Skin of body (tissue), 2 donors: ENCODE results near the gene SNCAIP. TPM values are rescaled to one million over a fixed set of nuclear protein-coding genes. Genes with fewer than 3 reads are reported as not detected.
A peak's percentile ranks its signal among the peaks of the same experiment; 100 is the strongest.
"Not testable (repeated sequence)": the region's sequence is repeated elsewhere in the genome, so short reads cannot be mapped to it uniquely, and the experiment has no call there.

ENCODE experiments used
- DNase-seq: peaks from one replicate; lab custom pipeline; 2025; lab: John Stamatoyannopoulos, UW
- total RNA-seq: library from RNA; depleted of rRNA; stranded (reverse); fragments of >200 nt; gene quantifications from one replicate; pipeline ENCODE4 v1.2.3, GENCODE V29; 2014

SNCAIP gene
- total RNA-seq, 1 donor from 2014 or later = 12.5 TPM

DNA sequence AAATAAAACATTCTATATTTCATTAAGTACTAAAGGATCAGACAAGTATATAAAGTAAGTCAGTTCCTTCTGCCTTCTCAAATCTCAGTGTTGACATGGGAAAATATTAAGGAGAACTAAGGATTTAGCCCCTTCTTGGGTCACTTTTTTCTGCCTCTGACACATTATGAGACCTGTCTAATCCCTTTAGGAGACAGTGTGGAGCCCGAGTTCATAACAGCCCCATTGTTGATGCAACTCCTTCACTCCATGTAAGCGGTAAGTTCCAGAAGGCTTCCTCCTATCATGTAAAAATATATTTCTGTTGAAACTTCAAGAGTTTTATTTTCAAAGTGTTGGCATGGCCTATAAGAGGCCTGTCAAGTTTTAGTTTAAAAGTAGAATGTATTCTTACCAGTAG is 152.2 kb downstream of the SNCAIP start:
- no peak for DNase-seq

DNA sequence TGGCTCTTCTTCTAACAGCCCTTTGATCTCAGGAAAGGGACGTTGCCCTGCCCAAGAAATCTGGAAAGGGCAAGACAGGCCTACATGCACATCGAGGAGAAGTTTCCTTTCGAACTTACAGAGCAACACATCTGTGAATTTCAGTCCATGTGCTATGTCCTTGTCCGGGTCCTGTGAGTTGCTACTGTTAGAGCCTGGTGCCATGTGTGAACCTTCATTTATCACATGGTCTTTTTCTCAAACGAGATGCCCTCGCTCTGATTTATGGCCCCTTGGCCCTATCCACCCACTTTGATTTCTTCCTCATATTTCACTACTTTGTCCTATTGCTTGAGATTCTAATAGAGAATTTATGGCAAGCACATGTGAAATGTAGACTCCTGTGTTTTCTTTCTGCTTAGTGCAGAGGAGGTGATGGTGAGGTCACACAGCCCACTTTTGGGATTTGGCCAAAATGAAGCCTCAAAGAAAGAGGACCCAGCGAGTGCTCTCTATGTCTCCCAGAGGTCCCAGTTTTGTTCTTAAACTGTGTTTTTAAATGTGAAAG is 153.1 kb downstream of the SNCAIP start:
- no peak for DNase-seq

DNA sequence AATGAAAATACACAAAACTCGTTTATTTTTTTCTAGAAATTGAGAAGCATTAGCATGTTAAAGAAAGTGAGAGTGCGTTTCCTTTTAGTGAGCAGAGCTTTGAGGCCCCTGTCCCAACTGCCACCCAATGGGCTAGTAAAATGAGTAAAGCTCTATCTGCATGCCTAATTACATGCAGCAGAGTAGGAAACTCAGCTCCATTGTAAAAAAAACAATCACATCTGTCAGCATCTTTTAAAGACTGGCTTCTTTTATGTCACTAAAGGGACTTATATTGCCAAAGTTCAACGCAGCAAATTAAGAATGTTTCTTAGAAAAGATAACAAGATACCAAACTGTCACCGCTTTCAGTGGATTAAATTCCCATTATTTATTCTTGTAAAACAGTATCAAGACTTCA is 154.0 kb downstream of the SNCAIP start:
- DNase-seq = no peak

DNA sequence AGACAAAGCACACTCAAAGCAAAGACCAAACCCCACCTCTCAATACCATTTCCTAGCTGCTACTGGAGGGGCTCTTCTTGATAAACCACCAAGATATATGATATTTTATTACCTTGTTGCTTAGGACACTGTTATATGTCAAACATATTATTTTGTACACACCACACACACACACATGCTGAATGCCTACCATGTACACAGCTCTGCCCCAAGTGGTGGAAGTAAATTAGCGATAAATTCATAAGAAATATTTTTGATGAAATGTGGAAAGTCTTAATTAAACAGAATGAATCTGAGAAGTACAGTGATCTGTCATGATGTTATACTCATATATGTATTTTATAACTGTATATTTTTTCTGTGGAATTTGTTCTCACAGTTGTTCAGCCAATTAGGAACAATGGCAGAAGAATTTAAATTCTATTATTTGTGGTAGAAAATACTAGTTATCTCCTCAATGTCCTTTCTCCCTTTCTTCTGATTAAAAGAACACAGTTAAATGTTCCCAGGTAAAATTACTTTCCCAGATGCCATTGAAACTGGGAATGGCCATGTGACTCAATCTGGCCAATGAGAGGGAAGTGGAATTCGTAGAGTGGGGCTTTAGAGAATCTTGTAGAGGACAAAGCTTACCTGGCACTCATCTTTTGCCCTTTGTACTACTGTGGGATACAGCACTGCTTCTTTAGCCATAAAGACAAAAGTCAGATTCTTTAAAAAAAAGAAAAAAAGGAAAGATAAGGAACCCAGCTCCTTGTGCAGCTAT is 156.5 kb downstream of the SNCAIP start:
- DNase-seq = no peak

DNA sequence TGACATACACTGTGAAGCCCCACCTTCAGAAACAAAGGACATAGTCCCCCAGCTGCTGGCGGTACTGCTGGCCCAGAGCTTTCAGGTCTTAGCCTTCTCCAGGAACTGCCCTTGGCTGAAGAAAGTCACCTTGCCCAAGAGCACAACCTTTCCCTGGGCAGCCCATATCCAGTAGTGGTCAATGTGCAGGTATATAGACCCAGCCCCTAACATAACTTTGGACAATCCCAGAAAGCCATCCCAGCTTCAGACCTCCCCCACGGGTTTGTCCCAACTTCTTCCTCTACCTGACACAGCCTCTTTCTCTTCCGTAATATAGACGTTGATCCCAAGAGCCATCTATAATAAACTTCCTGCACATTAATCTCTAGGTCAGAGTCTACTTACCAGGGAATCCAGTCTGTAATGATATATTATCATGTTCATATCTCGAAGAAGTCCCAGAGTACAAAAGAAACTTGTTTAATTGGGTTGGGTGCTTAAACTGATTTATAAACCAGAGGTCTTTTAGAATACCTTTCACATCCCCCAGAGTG is 157.4 kb downstream of the SNCAIP start:
- DNase-seq = no peak

DNA sequence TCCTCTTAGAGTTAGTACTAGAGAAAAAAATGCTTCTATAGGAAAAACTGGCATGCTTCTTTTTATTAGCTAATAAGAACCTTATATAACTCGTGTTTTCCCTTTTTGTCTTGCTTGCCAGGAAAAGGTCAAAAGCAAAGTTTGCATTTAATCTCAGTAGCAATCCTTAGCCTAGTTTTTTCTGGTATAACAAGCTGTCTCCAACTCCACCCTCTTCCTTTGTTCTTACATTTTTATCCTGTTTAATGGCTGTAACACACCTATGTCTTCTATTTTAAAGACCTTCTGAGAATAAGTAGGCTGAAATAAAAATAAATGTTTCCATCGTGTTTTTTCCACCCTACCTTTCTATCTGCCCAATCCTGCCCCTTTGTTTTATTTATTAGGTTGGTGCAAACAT is 158.3 kb downstream of the SNCAIP start:
- DNase-seq = no peak

DNA sequence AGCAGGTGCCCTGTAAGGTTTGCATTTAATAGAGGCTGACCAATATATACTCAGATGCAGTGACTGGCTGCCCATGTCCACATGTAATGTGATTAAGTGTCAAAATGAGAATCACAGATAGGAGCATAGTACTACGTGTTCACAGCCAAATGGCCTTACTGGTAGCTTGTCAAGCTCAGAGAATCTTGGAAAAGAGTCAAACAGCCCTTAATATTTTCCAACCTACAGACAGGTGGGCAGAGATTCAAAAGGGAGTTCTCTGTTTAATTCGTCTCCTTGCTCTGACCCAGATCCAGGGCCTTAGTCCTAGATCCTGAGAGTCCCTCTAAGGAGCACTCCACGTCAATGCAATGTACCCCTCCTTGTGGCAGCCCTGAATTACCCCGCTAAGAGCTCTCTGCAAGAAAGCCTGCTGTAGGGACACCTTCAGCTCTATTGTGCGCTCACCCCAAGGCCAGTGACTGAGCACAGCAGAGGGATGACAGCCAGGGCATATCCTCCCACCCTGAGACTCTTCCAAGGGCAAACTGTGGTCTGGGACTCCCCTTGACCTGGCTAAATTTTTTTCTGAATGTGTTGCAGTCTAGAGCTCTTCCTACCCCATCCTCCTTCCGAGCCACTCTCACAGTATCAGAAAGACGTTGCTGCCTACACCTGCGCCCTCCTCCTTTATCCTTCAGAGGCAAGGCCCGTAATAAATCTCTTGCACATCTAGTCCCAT is 159.2 kb downstream of the SNCAIP start:
- DNase-seq = no peak

DNA sequence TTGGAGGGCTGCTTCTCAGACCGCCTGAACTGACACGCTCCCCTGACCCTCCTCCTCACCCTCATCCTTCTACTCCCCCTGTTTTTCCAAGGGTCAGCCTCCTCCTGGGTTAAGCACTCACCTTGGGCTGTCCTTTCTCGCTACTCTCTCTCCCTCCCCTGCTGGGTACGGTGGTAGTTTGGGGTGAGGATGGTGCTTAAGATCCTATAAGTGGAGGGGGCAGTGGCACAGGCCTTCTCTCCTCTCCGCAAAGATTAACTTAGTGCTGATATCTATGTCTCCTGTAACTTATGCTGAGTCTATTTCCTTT is 159.7 kb downstream of the SNCAIP start:
- DNase-seq = no peak

DNA sequence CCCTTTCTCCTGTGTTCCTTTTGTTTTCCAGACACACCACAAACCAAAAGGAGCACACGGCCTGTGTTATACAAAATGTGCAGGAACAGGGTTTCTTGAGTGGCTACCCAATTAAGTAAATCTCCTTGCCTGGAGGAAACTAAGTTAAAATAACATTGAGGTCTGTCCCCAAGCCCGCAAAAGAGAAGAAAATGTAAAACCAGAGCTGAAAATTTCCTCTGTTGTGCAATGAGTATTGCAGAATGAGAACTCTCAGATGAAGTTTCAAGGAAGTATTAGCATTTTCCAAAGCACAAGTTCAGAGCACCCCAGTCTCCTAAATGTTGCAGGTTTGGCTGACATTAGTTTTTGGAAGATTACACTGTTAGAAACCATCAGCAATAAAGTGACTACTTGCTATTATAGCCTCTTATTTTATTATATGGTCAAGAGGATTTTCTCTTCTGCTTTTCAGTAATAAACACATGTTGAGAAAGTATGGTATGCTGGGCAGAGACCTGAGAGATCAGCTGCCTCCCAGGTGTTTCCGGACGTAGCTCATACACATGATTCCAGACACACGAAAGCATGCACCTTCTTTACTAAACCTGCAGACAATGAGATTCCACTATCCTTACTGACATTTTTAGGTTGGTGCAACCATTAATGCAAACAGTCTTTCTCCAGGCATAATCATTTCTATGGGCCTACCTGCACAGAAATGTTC is 161.3 kb downstream of the SNCAIP start:
- DNase-seq = no peak

DNA sequence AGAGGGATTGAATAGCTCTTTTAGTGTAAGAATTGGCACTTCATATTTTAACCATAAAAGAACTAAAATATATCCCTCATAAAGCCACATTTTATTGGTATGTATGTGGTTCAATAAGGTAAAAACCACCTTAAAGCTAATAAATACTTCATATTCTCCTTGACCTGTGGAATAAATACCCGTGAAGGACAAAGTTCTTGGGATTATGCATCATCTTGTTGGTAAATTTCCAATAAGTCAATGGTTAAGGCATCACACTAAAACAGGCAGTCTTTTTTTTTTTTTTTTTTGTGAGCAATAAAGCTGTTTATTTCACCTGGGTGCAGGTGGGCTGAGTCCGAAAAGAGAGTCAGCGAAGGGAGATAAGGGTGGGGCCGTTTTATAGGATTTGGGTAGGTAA is 161.9 kb downstream of the SNCAIP start:
- DNase-seq = no peak

DNA sequence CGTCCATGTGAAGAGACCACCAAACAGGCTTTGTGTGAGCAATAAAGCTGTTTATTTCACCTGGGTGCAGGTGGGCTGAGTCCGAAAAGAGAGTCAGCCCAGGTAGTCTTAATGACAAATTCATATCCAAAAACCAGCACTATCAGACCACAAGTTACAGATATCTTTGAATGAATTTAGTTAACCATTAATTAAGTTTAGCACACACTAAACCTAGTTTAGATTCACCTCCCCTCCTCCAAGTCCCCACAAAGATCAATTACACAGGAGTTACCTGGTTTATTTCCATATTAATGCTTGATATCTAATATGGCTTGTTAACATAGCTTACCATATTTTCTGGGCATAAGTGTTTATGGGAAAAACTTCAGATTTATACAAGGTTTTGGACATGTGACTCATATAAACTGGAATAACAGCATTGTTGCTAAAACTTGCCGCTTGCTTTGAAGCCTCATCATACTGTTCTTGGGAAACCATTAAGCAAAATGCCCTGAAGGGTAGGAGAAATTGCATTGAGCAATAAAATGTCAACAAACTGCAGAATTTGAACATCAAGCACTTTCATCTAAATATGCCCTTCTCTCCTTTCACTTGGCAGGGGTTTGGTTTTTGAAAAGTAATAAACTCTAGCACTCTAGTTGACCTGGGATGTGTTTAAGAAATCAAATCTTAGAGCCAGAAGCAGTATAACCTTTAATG is 166.9 kb downstream of the SNCAIP start:
- peak; percentile 9 for DNase-seq

DNA sequence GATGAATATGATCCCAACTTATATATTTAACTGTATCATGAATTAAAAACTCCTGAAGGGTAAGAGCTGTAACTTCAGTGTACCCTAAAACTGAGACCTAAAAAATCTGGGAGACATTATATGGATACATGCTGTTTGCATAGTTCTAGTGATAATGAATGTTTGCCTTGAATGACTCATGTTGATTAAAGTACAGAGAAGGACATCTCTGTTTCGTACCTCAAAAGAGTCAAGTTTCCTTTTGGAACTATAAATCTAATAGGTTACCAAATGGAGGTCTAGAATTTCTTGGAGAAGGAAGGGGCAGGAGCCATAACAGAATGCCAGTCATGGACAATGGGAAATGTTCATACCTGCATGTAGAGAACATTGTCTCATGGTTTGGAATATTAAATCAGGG is 168.1 kb downstream of the SNCAIP start:
- no peak for DNase-seq

DNA sequence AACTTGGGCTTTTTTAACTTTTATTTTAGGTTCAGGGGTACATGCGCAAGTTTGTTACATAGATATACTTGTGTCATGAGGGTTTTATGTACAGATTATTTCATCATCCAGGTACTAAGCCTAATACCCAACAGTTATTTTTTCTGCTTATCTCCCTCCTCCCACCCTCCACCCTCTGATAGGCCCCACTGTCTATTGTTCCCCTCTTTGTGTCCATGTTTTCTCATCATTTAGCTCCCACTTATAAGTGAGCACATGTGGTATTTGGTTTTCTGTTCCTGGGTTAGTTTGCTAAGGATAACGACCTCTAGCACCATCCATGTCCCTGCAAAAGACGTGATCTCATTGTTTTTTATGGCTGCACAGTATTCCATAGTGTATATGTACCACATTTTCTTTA is 172.1 kb downstream of the SNCAIP start:
- no peak for DNase-seq

DNA sequence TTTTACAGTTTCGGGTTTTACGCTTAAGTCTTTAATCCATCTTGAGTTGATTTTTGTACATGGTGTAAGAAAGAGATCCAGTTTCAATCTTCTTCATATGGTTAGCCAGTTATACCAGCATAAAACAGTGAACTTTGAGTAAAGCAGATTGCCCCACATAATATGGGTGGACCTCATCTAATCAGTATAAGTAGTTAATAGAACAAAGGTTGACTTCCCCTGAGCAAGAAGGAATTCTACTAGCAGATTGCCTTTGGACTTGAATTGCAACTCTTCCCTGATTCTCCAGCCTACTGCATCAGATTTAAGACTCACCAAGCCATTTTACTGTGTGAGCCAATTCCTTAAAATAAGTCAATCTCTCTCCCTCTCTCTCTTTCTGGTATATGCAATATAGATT is 173.2 kb downstream of the SNCAIP start:
- DNase-seq = no peak

DNA sequence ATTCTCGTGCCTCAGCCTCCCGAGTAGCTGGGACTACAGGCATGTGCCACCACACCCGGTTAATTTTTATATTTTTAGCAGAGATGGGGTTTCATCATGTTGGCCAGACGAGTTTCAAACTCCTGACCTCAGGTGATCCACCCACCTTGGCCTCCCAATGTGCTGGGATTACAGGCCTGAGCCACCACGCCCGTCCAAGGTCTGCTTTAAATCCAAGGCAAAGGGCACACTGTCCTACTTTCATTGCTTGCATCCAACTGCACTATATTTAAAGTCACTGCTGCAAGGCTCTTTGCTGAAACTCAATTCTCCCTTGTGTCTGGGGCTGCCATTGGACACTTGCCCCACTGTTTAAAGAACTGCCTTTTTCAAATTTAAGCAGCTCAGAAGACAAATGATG is 174.6 kb downstream of the SNCAIP start:
- not testable (repeated sequence) for DNase-seq

DNA sequence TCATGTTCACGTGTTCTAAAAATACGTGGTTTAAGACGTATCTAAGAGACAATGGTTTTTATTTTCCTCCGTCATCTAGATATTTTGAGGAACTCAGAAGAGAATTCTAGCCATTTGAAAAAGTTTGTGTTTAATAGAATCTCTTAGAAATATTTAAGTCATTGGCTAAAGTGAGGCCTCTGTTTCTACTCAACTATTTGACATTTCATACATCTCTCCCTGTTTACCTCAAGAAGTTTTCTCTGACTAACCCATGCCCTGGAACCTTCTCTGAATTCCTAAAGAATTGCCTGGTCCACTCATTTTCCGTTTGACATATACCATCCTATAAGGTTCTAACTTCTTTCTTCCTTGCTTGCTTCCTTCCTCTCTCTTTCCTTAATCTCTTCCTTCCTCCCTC is 178.7 kb downstream of the SNCAIP start:
- DNase-seq = no peak

DNA sequence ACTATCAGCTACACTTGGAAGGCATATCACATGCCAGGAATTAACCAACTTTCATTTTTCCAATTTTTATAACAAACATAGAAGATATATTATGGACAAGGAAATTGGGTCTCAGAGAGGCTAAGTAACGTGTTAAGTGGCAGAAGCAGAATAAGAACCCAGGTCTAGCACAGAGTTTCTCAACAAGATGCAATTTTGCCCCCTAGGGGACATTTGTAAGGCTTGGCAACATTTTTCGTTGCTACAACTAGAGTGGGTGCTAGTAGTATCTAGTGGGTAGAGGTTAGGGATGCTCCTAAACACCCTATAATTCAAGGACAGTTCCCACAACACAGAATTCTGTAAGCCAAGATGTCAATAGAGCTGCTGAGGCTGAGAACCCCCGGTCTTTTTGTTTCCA is 180.6 kb downstream of the SNCAIP start:
- DNase-seq = no peak

DNA sequence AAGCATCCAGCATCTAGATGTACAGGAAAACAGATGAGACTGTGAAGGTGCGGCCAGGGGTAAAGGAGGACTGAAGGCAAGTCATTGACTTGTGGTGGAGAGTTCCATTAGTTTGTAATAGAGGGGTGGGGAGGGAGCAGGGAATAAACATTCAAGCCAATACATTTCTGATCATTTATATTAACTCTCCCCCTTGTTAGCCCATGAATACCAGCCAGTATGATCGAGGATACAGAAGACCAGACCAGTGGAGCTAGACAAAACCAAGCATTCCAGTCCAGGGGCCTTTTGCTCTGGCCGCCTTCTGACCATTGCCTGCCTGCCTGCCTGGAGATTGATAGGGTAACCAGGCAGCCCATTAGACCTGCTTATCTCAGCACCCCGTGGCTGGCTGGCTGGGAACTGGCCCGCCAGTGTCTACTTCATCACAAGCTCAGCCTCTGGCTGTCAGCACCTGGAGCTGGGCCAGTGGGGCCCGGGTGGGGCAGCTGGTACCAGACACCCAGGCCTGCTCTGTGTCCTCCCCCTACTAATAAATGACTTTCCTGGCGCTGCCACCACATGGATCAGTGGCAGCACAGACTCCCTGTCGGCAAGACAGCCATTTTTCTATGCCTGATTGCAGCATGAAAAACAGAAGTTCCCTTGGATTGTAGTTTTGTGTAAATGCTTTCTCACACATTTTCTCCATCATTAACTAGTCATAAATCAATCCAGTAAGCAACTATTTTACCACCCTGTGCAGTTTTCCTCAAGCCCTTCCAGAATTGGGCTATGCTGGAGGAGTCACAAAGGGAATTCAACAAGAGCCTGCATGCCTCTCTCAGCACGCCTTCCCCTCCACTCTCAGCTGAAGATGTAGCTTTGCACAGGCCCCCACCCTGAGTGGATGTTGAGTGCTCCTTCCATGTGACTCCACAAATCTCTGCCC is 181.3 kb downstream of the SNCAIP start:
- DNase-seq = peak; percentile 53

DNA sequence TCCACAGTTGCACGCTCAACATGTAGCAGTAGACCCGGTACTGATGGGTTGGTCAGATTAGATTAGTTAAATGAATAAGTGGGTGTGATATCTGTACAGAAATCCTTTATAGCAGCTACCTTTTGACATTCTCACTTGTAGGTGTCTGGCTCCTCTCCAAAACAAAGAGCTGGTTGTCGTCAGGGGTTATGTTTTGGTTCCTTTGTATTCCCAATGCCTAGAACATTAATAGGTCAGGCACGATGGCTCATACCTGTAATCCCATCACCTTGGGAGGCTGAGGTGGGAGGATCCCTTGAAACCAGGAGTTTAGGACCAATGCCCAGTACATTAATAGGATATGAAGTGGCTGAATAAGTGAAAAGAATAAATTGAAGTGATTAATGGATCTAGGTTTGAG is 182.1 kb downstream of the SNCAIP start:
- DNase-seq = no peak

DNA sequence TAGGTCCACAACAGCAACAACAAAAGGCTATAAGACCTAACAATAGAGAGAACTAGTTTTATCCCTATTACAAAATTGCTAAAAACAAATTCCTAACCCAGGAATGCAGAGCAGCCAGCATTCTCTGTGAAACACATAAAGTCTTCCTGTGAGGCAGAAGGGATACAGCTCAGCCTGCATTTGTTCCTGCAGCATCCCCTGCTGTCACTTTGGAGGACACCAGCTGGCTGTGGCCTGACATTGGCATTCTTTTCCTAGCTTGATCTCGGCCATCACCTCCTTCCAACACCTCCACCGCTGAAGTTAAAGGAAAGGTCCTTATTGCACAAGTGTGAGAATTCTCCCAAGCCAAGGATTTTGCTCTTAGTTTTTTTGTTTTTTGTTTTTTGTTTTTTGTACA is 186.1 kb downstream of the SNCAIP start:
- peak; percentile 34 for DNase-seq
